H9 (cell line): Measurements from ENCODE around the gene NEK6. TPM values are rescaled to one million over a fixed set of nuclear protein-coding genes. Genes with fewer than 3 reads are reported as not detected.

Experiments used
- DNase-seq: peaks from one replicate; pipeline ENCODE4 v3.0.0-alpha.2; 2017
- H2AFZ ChIP-seq: one replicate; pipeline ENCODE4 v1.6.1; 2013; ENCODE audit warnings: mild to moderate bottlenecking, low read length, control low read depth, moderate library complexity
- H2AK5ac ChIP-seq: 2 replicates; pipeline ENCODE4 v1.6.1; 2013; ENCODE audit warnings: low read length, control low read depth, mixed read lengths; ENCODE audit not compliant: insufficient read length
- H2BK120ac ChIP-seq: one replicate; pipeline ENCODE4 v1.6.1; 2013; ENCODE audit warnings: low read depth, mild to moderate bottlenecking, low read length, control low read depth, inconsistent platforms; ENCODE audit not compliant: poor library complexity, severe bottlenecking
- H2BK12ac ChIP-seq: 2 replicates; pipeline ENCODE4 v1.6.1; 2013; ENCODE audit warnings: low read length, control low read depth, mixed read lengths, low read depth; ENCODE audit not compliant: insufficient read length
- H2BK15ac ChIP-seq: 2 replicates; pipeline ENCODE4 v1.6.1; 2013; ENCODE audit warnings: low read depth, low read length, control low read depth
- H2BK20ac ChIP-seq: one replicate; pipeline ENCODE4 v1.6.1; 2013; ENCODE audit warnings: low read depth, mild to moderate bottlenecking, low read length, control low read depth, inconsistent platforms; ENCODE audit not compliant: poor library complexity, severe bottlenecking
- H2BK5ac ChIP-seq: 2 replicates; pipeline ENCODE4 v1.6.1; 2013; ENCODE audit warnings: low read length, control low read depth, mixed read lengths; ENCODE audit not compliant: insufficient read length
- H3K14ac ChIP-seq: 2 replicates; pipeline ENCODE4 v1.6.1; 2013; ENCODE audit warnings: low read length, control low read depth; ENCODE audit not compliant: insufficient read depth
- H3K18ac ChIP-seq: 2 replicates; pipeline ENCODE4 v1.6.1; 2013; ENCODE audit warnings: low read depth, mild to moderate bottlenecking, mixed read lengths, low read length, control low read depth; ENCODE audit not compliant: insufficient read length
- H3K23ac ChIP-seq: 2 replicates; pipeline ENCODE4 v1.6.1; 2013; ENCODE audit warnings: low read length, control low read depth, mixed read lengths, low read depth; ENCODE audit not compliant: insufficient read length
- H3K23me2 ChIP-seq: 2 replicates; pipeline ENCODE4 v1.6.1; 2013; ENCODE audit warnings: low read depth, mild to moderate bottlenecking, mixed read lengths, low read length, control low read depth; ENCODE audit not compliant: insufficient read length, poor library complexity, severe bottlenecking
- H3K27ac ChIP-seq: 2 replicates; pipeline ENCODE4 v1.5.1; 2013; ENCODE audit warnings: low read length, control low read depth, mixed read lengths, low read depth; ENCODE audit not compliant: insufficient read length
- H3K27me3 ChIP-seq: 2 replicates; pipeline ENCODE4 v1.6.1; 2013; ENCODE audit warnings: low read length, control low read depth, inconsistent platforms; ENCODE audit not compliant: insufficient read depth
- H3K4ac ChIP-seq: 2 replicates; pipeline ENCODE4 v1.6.1; 2013; ENCODE audit warnings: low read depth, mild to moderate bottlenecking, control low read depth, inconsistent platforms, low read length, moderate library complexity
- H3K4me1 ChIP-seq: 2 replicates; pipeline ENCODE4 v1.6.1; 2013; ENCODE audit warnings: low read length, control low read depth, inconsistent platforms; ENCODE audit not compliant: insufficient read depth
- H3K4me2 ChIP-seq: 2 replicates; pipeline ENCODE4 v1.6.1; 2013; ENCODE audit warnings: low read length, control low read depth, mixed read lengths; ENCODE audit not compliant: insufficient read length, insufficient read depth
- H3K56ac ChIP-seq: 2 replicates; pipeline ENCODE4 v1.6.1; 2013; ENCODE audit warnings: low read depth, mild to moderate bottlenecking, mixed read lengths, low read length, control low read depth; ENCODE audit not compliant: insufficient read length
- H3K79me1 ChIP-seq: 2 replicates; pipeline ENCODE4 v1.6.1; 2013; ENCODE audit warnings: low read depth, mild to moderate bottlenecking, moderate library complexity, low read length, control low read depth, inconsistent platforms; ENCODE audit not compliant: insufficient read depth, poor library complexity, severe bottlenecking
- H3K79me2 ChIP-seq: 2 replicates; pipeline ENCODE4 v1.6.1; 2013; ENCODE audit warnings: low read length, control low read depth, inconsistent platforms; ENCODE audit not compliant: insufficient read depth
- H3K9ac ChIP-seq: 2 replicates; pipeline ENCODE4 v1.6.1; 2013; ENCODE audit warnings: low read length, control low read depth, mixed read lengths; ENCODE audit not compliant: insufficient read length; ENCODE audit errors: extremely low read depth
- H3K9me3 ChIP-seq: one replicate; pipeline ENCODE4 v1.6.1; 2013; ENCODE audit warnings: low read depth, low read length, inconsistent platforms; ENCODE audit not compliant: control insufficient read depth
- H3T11ph ChIP-seq: one replicate; pipeline ENCODE4 v1.6.1; 2013; ENCODE audit warnings: mild to moderate bottlenecking, low read length, control low read depth, inconsistent platforms
- H4K20me1 ChIP-seq: one replicate; pipeline ENCODE4 v1.6.1; 2013; ENCODE audit not compliant: control insufficient read depth, insufficient read length, insufficient read depth
- H4K5ac ChIP-seq: 2 replicates; pipeline ENCODE4 v1.6.1; 2013; ENCODE audit warnings: low read depth, mild to moderate bottlenecking, mixed read lengths, low read length, control low read depth; ENCODE audit not compliant: insufficient read length
- H4K8ac ChIP-seq: replicated peaks from 2 replicates; pipeline ENCODE4 v1.6.1; 2013; ENCODE audit warnings: low read length, control low read depth, mixed read lengths, low read depth; ENCODE audit not compliant: insufficient read length
- H4K91ac ChIP-seq: 2 replicates; pipeline ENCODE4 v1.6.1; 2013; ENCODE audit warnings: low read depth, mild to moderate bottlenecking, moderate library complexity, mixed read lengths, low read length, control low read depth; ENCODE audit not compliant: insufficient read length
- H3K27ac Mint-ChIP-seq, 3 experiments: 2 replicates in 2 of 3; 3 replicates in 1 of 3; pipeline ENCODE4 v1.8.0; 2020 to 2021; ENCODE audit warnings: mixed read lengths in 3 of 3, mild to moderate bottlenecking in 1 of 3, moderate library complexity in 1 of 3
- H3K27me3 Mint-ChIP-seq: 2 replicates; pipeline ENCODE4 v1.8.0; 2021; ENCODE audit warnings: low read depth, mild to moderate bottlenecking, moderate library complexity, mixed read lengths
- H3K36me3 Mint-ChIP-seq, 3 experiments: 2 replicates in 2 of 3; 3 replicates in 1 of 3; pipeline ENCODE4 v1.8.0; 2020 to 2021; ENCODE audit warnings: low read depth in 3 of 3, mixed read lengths in 3 of 3; ENCODE audit not compliant: insufficient read depth in 1 of 3
- H3K4me1 Mint-ChIP-seq, 2 experiments: 2 replicates each; pipeline ENCODE4 v1.8.0; 2020; ENCODE audit warnings: mixed read lengths in 2 of 2
- H3K4me3 Mint-ChIP-seq, 2 experiments: 2 replicates in 1 of 2; 3 replicates in 1 of 2; pipeline ENCODE4 v1.8.0; 2020 to 2021; ENCODE audit warnings: mild to moderate bottlenecking in 2 of 2, mixed read lengths in 2 of 2, moderate library complexity in 1 of 2
- H3K9me3 Mint-ChIP-seq, 2 experiments: 2 replicates in 1 of 2; 3 replicates in 1 of 2; pipeline ENCODE4 v1.8.0; 2020; ENCODE audit warnings: mild to moderate bottlenecking in 2 of 2, mixed read lengths in 2 of 2, moderate library complexity in 1 of 2
- WGBS: extraction: QIAGEN DNeasy Blood & Tissue Kit; methylation state at CpG from one replicate; pipeline ENCODE4 v1.1.7; 2013; ENCODE audit warnings: missing lambda C conversion rate, low lambda C conversion rate, mixed read lengths; ENCODE audit not compliant: insufficient read length; ENCODE audit errors: extremely low coverage; 5-methylcytosine and 5-hydroxymethylcytosine counted together
- total RNA-seq: library from RNA; stranded (reverse); gene quantifications from 2 replicates; pipeline ENCODE4 v1.2.1, GENCODE V29; 2021
- TF ChIP-seq, protein P1 (sequence below): fragments of 200-600 bp; sonication (generic); conservative IDR thresholded peaks from 3 replicates; pipeline ENCODE4 v1.8.0; 2021; ENCODE audit warnings: antibody characterized with exemption, mild to moderate bottlenecking

NEK6 gene
- total RNA-seq, 1 experiment from 2014 or later, result 14.3 TPM

DNA sequence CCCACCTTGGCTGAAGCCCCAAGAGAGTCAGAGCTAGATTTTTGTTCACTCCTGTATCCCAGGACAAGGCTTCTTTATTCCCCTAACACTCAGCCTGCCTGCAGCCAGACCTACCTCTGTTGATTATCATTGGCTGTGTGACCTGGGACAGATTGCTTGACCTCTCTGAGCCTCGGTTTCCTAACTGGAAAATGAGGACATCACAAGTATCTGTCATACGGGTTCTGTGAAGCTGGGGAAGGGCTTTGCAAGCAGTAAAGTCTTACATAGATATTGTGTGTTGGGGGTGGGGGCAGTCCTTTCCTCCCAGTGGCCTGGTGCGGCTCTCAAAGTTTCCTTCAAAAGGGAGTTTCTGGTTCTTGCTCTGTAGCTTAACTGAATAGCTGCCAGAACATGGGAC is 2.5 kb upstream of the NEK6 start:
- H3K14ac ChIP-seq, result no peak overlapping the region
- no CpG with 5 or more reads among the region's 3 CpGs for WGBS
- H3K27ac ChIP-seq, result no peak overlapping the region
- H3K79me2 ChIP-seq, result peaks cover 2% of the 10 kb centered on the region; the same call in 1 of the 2 replicates
- no peak overlapping the region for H2BK15ac ChIP-seq
- peaks cover 0 to 4% of the 10 kb centered on the region in 2 experiments; a peak in 2 of 5 replicates for H3K9me3 Mint-ChIP-seq
- no peak overlapping the region for H4K8ac ChIP-seq
- H2BK20ac ChIP-seq, result no peak overlapping the region
- no peak overlapping the region for H3K18ac ChIP-seq
- H3K9ac ChIP-seq, result no peak overlapping the region
- peaks cover 2% of the 10 kb centered on the region for H4K20me1 ChIP-seq
- peaks cover 28 to 40% of the 10 kb centered on the region in 2 experiments for H3K4me1 Mint-ChIP-seq
- H2BK120ac ChIP-seq, result no peak overlapping the region
- no peak overlapping the region for H2BK12ac ChIP-seq
- H4K5ac ChIP-seq, result no peak overlapping the region
- H3K79me1 ChIP-seq, result no peaks in the 10 kb centered on the region
- H2AK5ac ChIP-seq, result no peak overlapping the region
- no peak overlapping the region for H4K91ac ChIP-seq
- H3K4me1 ChIP-seq, result no peaks in the 10 kb centered on the region; the same call in 1 of the 2 replicates
- no peaks in the 10 kb centered on the region for H3K36me3 Mint-ChIP-seq
- no peak overlapping the region for H3K56ac ChIP-seq
- TF ChIP-seq, protein P1, sequence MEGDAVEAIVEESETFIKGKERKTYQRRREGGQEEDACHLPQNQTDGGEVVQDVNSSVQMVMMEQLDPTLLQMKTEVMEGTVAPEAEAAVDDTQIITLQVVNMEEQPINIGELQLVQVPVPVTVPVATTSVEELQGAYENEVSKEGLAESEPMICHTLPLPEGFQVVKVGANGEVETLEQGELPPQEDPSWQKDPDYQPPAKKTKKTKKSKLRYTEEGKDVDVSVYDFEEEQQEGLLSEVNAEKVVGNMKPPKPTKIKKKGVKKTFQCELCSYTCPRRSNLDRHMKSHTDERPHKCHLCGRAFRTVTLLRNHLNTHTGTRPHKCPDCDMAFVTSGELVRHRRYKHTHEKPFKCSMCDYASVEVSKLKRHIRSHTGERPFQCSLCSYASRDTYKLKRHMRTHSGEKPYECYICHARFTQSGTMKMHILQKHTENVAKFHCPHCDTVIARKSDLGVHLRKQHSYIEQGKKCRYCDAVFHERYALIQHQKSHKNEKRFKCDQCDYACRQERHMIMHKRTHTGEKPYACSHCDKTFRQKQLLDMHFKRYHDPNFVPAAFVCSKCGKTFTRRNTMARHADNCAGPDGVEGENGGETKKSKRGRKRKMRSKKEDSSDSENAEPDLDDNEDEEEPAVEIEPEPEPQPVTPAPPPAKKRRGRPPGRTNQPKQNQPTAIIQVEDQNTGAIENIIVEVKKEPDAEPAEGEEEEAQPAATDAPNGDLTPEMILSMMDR, result no peak
- H3K27me3 ChIP-seq, result no peaks in the 10 kb centered on the region
- no peak overlapping the region for H3K4me3 Mint-ChIP-seq
- H3T11ph ChIP-seq, result no peak overlapping the region
- H3K23ac ChIP-seq, result no peak overlapping the region
- peaks cover 11% of the 10 kb centered on the region for H3K23me2 ChIP-seq
- peaks cover 5% of the 10 kb centered on the region for H3K27me3 Mint-ChIP-seq
- no peaks in the 10 kb centered on the region for H3K9me3 ChIP-seq
- DNase-seq, result no peak
- no peak overlapping the region for H3K27ac Mint-ChIP-seq
- no peak overlapping the region for H3K4me2 ChIP-seq
- no peak overlapping the region for H3K4ac ChIP-seq
- no peak overlapping the region for H2BK5ac ChIP-seq
- H2AFZ ChIP-seq, result no peak overlapping the region
